GM18519 (cell line): ENCODE data around the gene PLEKHA6.

Source experiments
- ATAC-seq: cut with Tn5 transposase; IDR thresholded peaks from one replicate; pipeline ENCODE4 v1.9.1; 2021; ENCODE audit warnings: mild to moderate bottlenecking, moderate library complexity; ENCODE audit not compliant: unreplicated experiment, low FRiP score

Gene PLEKHA6

GRCh38 chr1:204198348-204199340 is 161.1 kb downstream of the PLEKHA6 start:
- no peak for ATAC-seq

GRCh38 chr1:204197068-204197467 is 162.7 kb downstream of the PLEKHA6 start:
- ATAC-seq, result no peak

- no peak for ATAC-seq
Observed at GRCh38 chr1:204196068-204196795, 163.5 kb downstream of the PLEKHA6 start, which contains the start of gene KISS1. Gene KISS1, minus strand, starts transcription at chr1:204196491. Its CDS starts 3,615 bp downstream, at chr1:204192876.

GRCh38 chr1:204194771-204195170 is 165.0 kb downstream of the PLEKHA6 start:
- no peak for ATAC-seq

GRCh38 chr1:204194080-204194479 is 165.6 kb downstream of the PLEKHA6 start:
- ATAC-seq, result no peak

GRCh38 chr1:204192589-204193352 is 167.0 kb downstream of the PLEKHA6 start:
- no peak for ATAC-seq

- no peak for ATAC-seq
Observed at GRCh38 chr1:204192046-204192445, 167.7 kb downstream of the PLEKHA6 start.

- no peak for ATAC-seq
Observed at GRCh38 chr1:204191456-204191855, 168.3 kb downstream of the PLEKHA6 start.

GRCh38 chr1:204190212-204191211 is 169.2 kb downstream of the PLEKHA6 start:
- no peak for ATAC-seq

GRCh38 chr1:204188959-204189639 is 170.6 kb downstream of the PLEKHA6 start:
- no peak for ATAC-seq

- no peak for ATAC-seq
Observed at GRCh38 chr1:204186597-204186996, 173.1 kb downstream of the PLEKHA6 start.

GRCh38 chr1:204181116-204181515 is 178.6 kb downstream of the PLEKHA6 start:
- no peak for ATAC-seq

GRCh38 chr1:204180133-204180532 is 179.6 kb downstream of the PLEKHA6 start:
- ATAC-seq, result no peak

- no peak for ATAC-seq
Observed at GRCh38 chr1:204178487-204179281, 181.0 kb downstream of the PLEKHA6 start.

GRCh38 chr1:204177133-204177532 is 182.6 kb downstream of the PLEKHA6 start:
- ATAC-seq, result no peak

- ATAC-seq, result no peak
Observed at GRCh38 chr1:204176049-204176448, 183.7 kb downstream of the PLEKHA6 start.

GRCh38 chr1:204174958-204175357 is 184.8 kb downstream of the PLEKHA6 start:
- ATAC-seq, result no peak

GRCh38 chr1:204172404-204173029 is 187.2 kb downstream of the PLEKHA6 start:
- ATAC-seq, result no peak
